Small intestine (tissue), 7 donors: ENCODE results near the gene PXMP4. TPM values are rescaled to one million over a fixed set of nuclear protein-coding genes. Genes with fewer than 3 reads are reported as not detected.
A peak's percentile ranks its signal among the peaks of the same experiment; 100 is the strongest.

Experiments
- DNase-seq, 2 donors: peaks; one replicate each; pipeline versions ENCODE4 v3.0.0 to v3.0.0-alpha.2; 2013
- FAIRE-seq: peaks from 2 replicates; lab custom pipeline; 2012; peaks lifted over from hg19 to GRCh38; lab: Jason Lieb, UNC
- H3K27ac ChIP-seq, 3 donors: one replicate each; pipeline ENCODE4 v1.5.1; 2013; ENCODE audit warnings: low read length in 2 of 3, mild to moderate bottlenecking in 2 of 3, control low read depth in 1 of 3, inconsistent platforms in 1 of 3, low read depth in 1 of 3, moderate library complexity in 1 of 3
- H3K27me3 ChIP-seq, 3 donors: one replicate each; pipeline ENCODE4 v1.6.1; 2013; ENCODE audit warnings: low read length in 3 of 3, inconsistent platforms in 1 of 3; ENCODE audit not compliant: control insufficient read depth in 3 of 3, insufficient read depth in 3 of 3
- H3K36me3 ChIP-seq, 3 donors: one replicate each; pipeline ENCODE4 v1.6.1; 2013; ENCODE audit warnings: low read length in 3 of 3, inconsistent platforms in 1 of 3, low read depth in 1 of 3, mild to moderate bottlenecking in 1 of 3, moderate library complexity in 1 of 3; ENCODE audit not compliant: control insufficient read depth in 3 of 3, insufficient read depth in 2 of 3
- H3K4me1 ChIP-seq, 3 donors: one replicate each; pipeline ENCODE4 v1.6.1; 2013; ENCODE audit warnings: low read length in 2 of 3, inconsistent platforms in 1 of 3, low read depth in 1 of 3, mild to moderate bottlenecking in 1 of 3, moderate library complexity in 1 of 3; ENCODE audit not compliant: control insufficient read depth in 3 of 3, insufficient read depth in 2 of 3
- H3K4me3 ChIP-seq, 3 donors: one replicate each; pipeline ENCODE4 v1.5.1; 2013; ENCODE audit warnings: low read length in 3 of 3, control low read depth in 1 of 3, inconsistent platforms in 1 of 3, low read depth in 1 of 3, mild to moderate bottlenecking in 1 of 3, moderate library complexity in 1 of 3
- H3K9me3 ChIP-seq, 2 donors: one replicate each; pipeline ENCODE4 v1.6.1; 2013; ENCODE audit warnings: low read depth in 1 of 2, low read length in 1 of 2; ENCODE audit not compliant: control insufficient read depth in 2 of 2, insufficient read depth in 1 of 2
- WGBS, 3 donors: extraction: QIAGEN DNeasy Blood & Tissue Kit; methylation state at CpG; one replicate each; pipeline ENCODE4 v1.1.7; 2013; 5-methylcytosine and 5-hydroxymethylcytosine counted together
- polyA plus RNA-seq, 4 donors: library from polyadenylated mRNA; stranded (reverse) in 3 of 4; unstranded in 1 of 4; fragments of 200-250 nt in 3 of 4; fragments of 120-200 nt in 1 of 4; gene quantifications; one replicate each; pipeline versions ENCODE4 v1.2.1 to v1.2.3, GENCODE V29; 2013
- donor health status: healthy with polysubstance abuse.
- donor health status: control.
- donor health status: control.
- donor health status: Bipolar disorder and iron deficiency.
- donor health status: healthy.

Gene PXMP4
- polyA plus RNA-seq, 4 donors = 5.4 to 8.7 (median 7.8) TPM

DNA sequence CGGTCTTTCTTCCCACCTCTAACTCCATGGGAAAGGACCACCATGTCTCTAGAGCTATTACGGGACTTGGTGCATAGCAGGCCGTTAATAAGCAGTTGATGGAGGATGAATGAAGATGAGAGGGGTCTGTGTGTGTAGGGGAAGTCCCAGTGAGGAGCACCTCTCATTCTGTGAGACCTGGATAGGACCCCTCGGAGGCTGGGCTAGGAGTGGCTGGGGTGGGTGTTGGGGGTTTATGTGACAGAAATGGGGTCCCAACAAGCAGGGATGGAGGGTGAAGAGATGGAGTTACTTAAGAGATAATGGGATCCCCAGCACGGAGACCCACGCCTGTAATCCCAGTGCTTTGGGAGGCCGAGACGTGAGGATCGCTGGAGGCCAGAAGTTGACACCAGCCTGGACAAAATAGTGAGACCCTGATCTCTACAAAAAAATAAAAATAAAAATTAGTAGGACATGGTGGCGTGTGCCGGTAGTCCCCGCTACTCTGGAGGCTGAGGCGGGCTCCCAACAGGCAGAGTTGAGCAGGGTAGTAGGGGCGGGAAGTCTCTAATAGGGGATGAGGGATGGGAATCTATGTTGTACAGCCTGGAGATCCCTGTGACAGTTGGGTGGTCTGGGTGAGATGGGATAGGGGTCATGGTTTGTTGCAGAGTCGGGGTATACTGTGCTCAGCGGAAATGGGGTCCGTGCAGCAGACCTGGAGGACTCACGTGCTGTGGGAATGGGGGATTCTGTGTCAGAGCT lies 11.0 kb upstream of the PXMP4 start:
- DNase-seq (no peak), FAIRE-seq (no peak)
- peak overlapping the region; percentile 86 to 95 (median 94) for H3K27ac ChIP-seq
- H3K27me3 ChIP-seq = no peaks in the 10 kb centered on the region
- H3K4me3 ChIP-seq = peak overlapping the region in 2 of 3 donors; percentile 52 to 61
- peaks cover 0 to 9% of the 10 kb centered on the region in 2 donors for H3K9me3 ChIP-seq
- no peaks in the 10 kb centered on the region for H3K36me3 ChIP-seq
- 81 to 84% (median 84%) methylated on average over 18 of the region's 18 CpGs for WGBS, 3 donors
- peaks cover 0 to 25% (median 3%) of the 10 kb centered on the region in 3 donors for H3K4me1 ChIP-seq

DNA sequence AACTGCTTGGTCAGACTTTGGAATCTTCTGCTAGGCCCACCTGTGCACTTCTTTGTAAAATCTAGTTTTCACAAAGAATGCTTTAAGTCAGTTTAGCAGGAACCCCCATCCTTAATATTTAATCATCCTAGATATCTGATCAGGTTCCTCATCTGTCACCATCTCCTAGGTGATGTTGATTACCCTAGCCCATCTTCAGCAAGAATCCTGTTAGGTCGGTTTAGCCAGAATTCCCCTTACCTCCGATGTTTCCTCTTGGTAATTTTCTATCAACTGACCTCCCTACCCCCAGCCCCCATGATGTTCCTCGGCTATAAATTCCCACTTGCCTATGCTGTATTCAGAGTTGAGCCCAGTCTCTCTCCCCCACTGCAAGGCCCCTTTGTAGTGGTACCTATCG lies 9.0 kb upstream of the PXMP4 start:
- WGBS, 3 donors = 71 to 78% (median 74%) methylated on average over 4 of the region's 4 CpGs
- DNase-seq (no peak), FAIRE-seq (no peak)
- H3K27me3 ChIP-seq = no peaks in the 10 kb centered on the region
- H3K4me1 ChIP-seq = peaks cover 0 to 29% (median 3%) of the 10 kb centered on the region in 3 donors
- H3K9me3 ChIP-seq = no peaks in the 10 kb centered on the region
- no peaks in the 10 kb centered on the region for H3K36me3 ChIP-seq
- no peak overlapping the region for H3K4me3 ChIP-seq
- no peak overlapping the region for H3K27ac ChIP-seq

DNA sequence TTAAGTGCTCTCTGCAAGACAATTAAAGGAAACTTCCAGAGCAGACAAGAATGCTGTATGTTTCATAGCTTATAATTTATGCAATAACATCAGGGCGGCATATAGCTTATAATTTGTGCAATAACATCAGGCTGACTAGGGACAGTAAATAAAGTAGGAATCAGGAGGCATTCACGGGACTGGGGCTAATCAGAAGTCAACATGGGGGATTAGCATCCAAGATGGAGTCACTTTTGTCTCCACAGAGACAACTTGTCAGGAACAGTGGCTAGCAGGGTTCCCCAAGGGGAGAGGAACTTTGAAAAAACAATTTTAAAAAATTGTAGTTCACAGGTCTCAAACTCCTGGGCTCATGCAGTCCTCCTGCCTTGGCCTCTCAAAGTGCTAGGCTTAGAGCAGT lies 8.4 kb upstream of the PXMP4 start:
- FAIRE-seq (no peak), DNase-seq (no peak)
- Histone ChIP-seq H3K27me3 (no peaks in the 10 kb centered on the region), H3K27ac (no peak overlapping the region), H3K36me3 (no peaks in the 10 kb centered on the region), H3K9me3 (no peaks in the 10 kb centered on the region), H3K4me3 (no peak overlapping the region), H3K4me1 (peaks cover 0 to 28% (median 3%) of the 10 kb centered on the region in 3 donors)
- 82 to 93% (median 90%) methylated on average over 2 of the region's 2 CpGs for WGBS, 3 donors

DNA sequence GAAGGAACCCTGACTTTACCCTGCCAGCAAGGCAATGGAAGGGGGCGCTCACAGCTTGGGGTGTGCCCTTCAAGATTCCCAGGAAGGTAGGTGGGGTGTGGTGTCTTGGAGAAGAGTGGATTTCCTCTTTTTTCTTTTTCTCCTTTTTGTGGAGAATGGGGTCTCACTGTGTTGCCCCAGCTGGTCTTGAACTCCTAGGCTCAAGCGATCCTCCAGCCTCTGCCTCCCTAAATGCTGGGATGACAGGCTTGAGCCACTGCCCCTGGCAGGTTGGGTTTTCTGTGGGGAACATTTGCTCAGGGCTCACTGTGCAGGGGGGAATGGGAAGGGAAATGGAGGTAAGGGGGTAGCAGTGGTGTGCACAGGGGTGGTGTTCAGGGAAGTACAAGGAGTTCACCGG lies 7.7 kb upstream of the PXMP4 start:
- 86 to 90% (median 90%) methylated on average over 3 of the region's 3 CpGs for WGBS, 3 donors
- H3K36me3 ChIP-seq = no peaks in the 10 kb centered on the region
- peaks cover 0 to 24% (median 3%) of the 10 kb centered on the region in 3 donors for H3K4me1 ChIP-seq
- DNase-seq (no peak), FAIRE-seq (no peak)
- H3K27me3 ChIP-seq = no peaks in the 10 kb centered on the region
- H3K4me3 ChIP-seq = no peak overlapping the region
- H3K9me3 ChIP-seq = no peaks in the 10 kb centered on the region
- H3K27ac ChIP-seq = no peak overlapping the region

DNA sequence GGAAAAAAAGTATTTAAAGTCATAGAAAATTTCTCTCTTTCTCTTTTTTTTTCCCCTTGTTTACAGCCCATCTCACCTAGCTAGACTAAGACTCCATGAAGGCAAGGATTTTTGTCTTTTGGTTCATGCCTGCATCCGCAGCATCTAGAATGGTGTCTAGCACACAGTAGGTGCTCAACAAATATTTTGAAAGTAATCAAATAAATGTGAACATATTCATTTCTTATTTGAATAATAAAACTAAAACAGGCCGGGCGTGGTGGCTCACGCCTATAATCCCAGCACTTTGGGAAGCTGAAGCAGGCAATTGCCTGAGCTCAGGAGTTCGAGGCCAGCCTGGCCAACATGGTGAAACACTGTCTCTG lies 7.0 kb upstream of the PXMP4 start:
- no peaks in the 10 kb centered on the region for H3K9me3 ChIP-seq
- H3K27ac ChIP-seq = no peak overlapping the region
- DNase-seq (no peak), FAIRE-seq (no peak)
- H3K36me3 ChIP-seq = no peaks in the 10 kb centered on the region
- H3K4me3 ChIP-seq = no peak overlapping the region
- peaks cover 0 to 20% (median 3%) of the 10 kb centered on the region in 3 donors for H3K4me1 ChIP-seq
- H3K27me3 ChIP-seq = no peaks in the 10 kb centered on the region
- 83 to 89% (median 88%) methylated on average over 5 of the region's 5 CpGs for WGBS, 3 donors

DNA sequence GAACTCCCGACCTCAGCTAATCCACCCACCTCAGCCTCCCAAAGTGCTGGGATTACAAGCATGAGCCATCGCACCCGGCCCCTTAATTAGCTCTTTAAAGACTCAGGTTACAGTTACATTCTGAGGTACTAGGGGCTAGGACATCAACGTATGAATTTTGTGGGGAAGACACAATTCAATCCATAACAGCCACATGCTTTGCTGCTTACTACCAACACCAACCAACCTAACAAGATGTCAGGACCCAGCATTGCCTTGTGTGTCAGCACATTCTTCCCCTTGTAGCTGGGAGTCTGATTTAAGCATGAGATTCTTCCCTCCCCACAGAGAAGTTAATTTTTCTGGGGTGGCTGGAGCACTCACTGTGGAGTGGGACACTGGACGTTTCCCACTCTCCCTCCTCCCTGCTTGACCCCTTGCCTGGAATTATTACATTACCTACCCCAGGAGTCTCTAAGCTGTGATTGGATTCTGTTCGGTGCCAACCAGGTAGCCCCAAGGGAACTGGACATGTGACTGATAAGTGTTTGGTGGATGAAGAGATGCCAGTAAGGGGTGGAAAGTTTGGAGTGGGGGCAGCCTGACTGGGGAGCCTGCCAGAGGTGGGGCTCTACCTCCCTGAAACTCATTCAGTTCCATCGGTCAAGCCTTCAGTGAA lies 5.6 kb upstream of the PXMP4 start:
- H3K9me3 ChIP-seq = no peaks in the 10 kb centered on the region
- H3K27me3 ChIP-seq = no peaks in the 10 kb centered on the region
- peaks cover 0 to 14% (median 0%) of the 10 kb centered on the region in 3 donors for H3K4me1 ChIP-seq
- no peaks in the 10 kb centered on the region for H3K36me3 ChIP-seq
- DNase-seq = no peak
- no peak overlapping the region for H3K27ac ChIP-seq
- WGBS, 3 donors = 83 to 92% (median 87%) methylated on average over 7 of the region's 7 CpGs
- H3K4me3 ChIP-seq = no peak overlapping the region
- FAIRE-seq = no peak

DNA sequence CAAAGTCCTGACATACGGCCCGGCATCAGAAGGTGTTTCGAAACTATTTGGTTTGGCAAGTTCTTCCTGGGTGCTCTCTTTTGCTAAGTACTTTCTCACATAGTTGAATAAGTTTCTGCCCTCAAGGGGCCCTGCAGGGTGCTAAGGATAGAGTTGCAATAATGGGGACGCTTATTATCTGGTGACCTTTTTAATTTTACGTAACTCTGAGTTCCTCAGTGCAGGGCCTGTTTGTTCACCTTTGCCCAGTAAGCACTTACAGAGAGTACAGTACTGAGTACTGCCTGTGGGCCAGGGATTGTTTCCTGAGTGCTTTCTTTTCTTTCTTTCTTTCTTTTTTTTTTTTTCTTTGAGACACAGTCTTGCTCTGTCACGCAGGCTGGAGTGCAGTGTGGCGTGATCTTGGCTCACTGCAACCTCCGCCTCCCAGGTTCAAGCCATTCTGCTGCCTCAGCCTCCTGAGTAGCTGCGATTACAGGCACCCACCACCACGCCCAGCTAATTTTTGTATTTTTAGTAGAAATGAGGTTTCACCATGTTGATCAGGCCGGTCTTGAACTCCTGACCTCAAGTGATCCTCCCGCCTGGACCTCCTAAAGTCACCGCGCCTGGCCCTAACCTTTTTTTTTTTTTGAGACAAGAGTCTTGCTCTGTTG lies 4.5 kb upstream of the PXMP4 start:
- 54 to 77% (median 69%) methylated on average over 14 of the region's 14 CpGs for WGBS, 3 donors
- Histone ChIP-seq H3K4me1 (peaks cover 0 to 19% (median 0%) of the 10 kb centered on the region in 3 donors), H3K36me3 (no peaks in the 10 kb centered on the region), H3K4me3 (no peak overlapping the region), H3K9me3 (no peaks in the 10 kb centered on the region), H3K27ac (peak overlapping the region in 2 of 3 donors; percentile 34 to 85), H3K27me3 (no peaks in the 10 kb centered on the region)
- FAIRE-seq (no peak), DNase-seq (peak; percentile 72 to 90)

DNA sequence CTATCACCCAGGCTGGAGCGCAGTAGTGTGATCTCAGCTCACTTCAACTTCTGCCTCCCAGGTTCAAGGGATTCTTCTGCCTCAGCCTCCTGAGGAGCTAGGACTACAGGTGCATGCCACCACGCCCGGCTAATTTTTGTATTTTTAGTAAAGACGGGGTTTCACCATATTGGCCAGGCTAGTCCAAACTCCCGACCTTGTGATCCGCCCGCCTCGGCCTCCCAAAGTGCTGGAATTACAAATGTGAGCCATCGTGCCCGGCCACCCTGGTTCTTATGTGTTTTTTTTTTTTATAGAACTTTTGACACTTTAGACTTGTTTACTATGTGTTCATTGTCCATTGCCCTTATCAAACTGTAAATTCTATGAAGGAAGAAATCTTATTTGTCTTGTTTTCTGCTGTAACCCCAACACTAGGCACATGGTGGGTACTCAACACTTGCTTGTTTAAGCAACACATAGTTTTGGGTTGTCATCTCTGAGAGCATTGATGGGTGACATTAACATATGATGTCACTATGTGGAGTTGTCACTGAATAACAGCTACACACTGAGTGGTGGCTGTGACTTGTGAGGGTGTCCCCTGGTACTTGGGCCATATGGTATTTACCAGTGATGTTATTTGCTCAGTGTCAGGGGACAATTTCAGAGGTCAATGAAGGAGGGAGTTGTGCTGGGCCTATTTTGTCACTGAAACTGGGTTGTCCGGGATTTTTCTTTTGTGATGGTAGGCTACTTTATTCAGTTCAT lies 1.5 kb upstream of the PXMP4 start:
- H3K27me3 ChIP-seq = no peaks in the 10 kb centered on the region

More for the DNA sequence above, 1.5 kb upstream of the PXMP4 start:
- DNase-seq (no peak), FAIRE-seq (no peak)
- 88 to 96% (median 88%) methylated on average over 11 of the region's 11 CpGs for whole genome bisulfite sequencing, 3 donors
- Histone ChIP-seq H3K27ac (no peak overlapping the region), H3K4me1 (peaks cover 0 to 25% (median 0%) of the 10 kb centered on the region in 3 donors), H3K36me3 (no peaks in the 10 kb centered on the region), H3K9me3 (no peaks in the 10 kb centered on the region), H3K4me3 (no peak overlapping the region)
